Lung (tissue), 12 donors: ENCODE measurements around the gene ANTKMT. TPM values are rescaled to one million over a fixed set of nuclear protein-coding genes. Genes with fewer than 3 reads are reported as not detected.
"Not testable (repeated sequence)": the region's sequence is repeated elsewhere in the genome, so short reads cannot be mapped to it uniquely, and the experiment has no call there.

ENCODE experiments used
- ATAC-seq: fragments of 200-7000 bp; cut with Tn5 transposase; one replicate; pipeline ENCODE4 v1.9.1; 2020; ENCODE audit warnings: moderate number of reproducible peaks; ENCODE audit not compliant: insufficient read depth, low FRiP score
- DNase-seq, 3 donors: peaks; one replicate each; pipeline ENCODE4 v3.0.0-alpha.2; 2013 to 2017
- H3K27ac ChIP-seq, 2 donors: one replicate each; pipeline ENCODE4 v1.5.1; 2013; ENCODE audit warnings: mild to moderate bottlenecking in 2 of 2, moderate library complexity in 2 of 2, control low read depth in 1 of 2, inconsistent platforms in 1 of 2, low read depth in 1 of 2, low read length in 1 of 2
- H3K27me3 ChIP-seq, 3 donors: one replicate each; pipeline ENCODE4 v1.5.1; 2013; ENCODE audit warnings: low read length in 2 of 3; ENCODE audit not compliant: control insufficient read depth in 3 of 3, insufficient read depth in 3 of 3
- H3K36me3 ChIP-seq, 4 donors: one replicate each; pipeline ENCODE4 v1.5.1; 2013; ENCODE audit warnings: low read length in 4 of 4, mild to moderate bottlenecking in 1 of 4, moderate library complexity in 1 of 4; ENCODE audit not compliant: control insufficient read depth in 4 of 4, insufficient read depth in 4 of 4
- H3K4me1 ChIP-seq, 5 donors: one replicate each; pipeline ENCODE4 v1.5.1; 2013; ENCODE audit warnings: low read length in 5 of 5, mild to moderate bottlenecking in 2 of 5, moderate library complexity in 1 of 5; ENCODE audit not compliant: control insufficient read depth in 5 of 5, insufficient read depth in 5 of 5
- H3K4me3 ChIP-seq: one replicate; pipeline ENCODE4 v1.5.1; 2013; ENCODE audit warnings: mild to moderate bottlenecking, control low read depth, moderate library complexity
- H3K9ac ChIP-seq, 2 donors: one replicate each; pipeline ENCODE4 v1.5.1; 2013; ENCODE audit warnings: low read length in 2 of 2, control low read depth in 1 of 2; ENCODE audit not compliant: insufficient read depth in 1 of 2
- H3K9me3 ChIP-seq, 4 donors: one replicate each; pipeline ENCODE4 v1.5.1; 2013; ENCODE audit warnings: low read length in 3 of 4, mild to moderate bottlenecking in 1 of 4, moderate library complexity in 1 of 4; ENCODE audit not compliant: control insufficient read depth in 4 of 4, insufficient read depth in 3 of 4
- CTCF ChIP-seq: IDR thresholded peaks from 2 replicates; pipeline ENCODE4 v1.5.1; 2012; ENCODE audit warnings: mild to moderate bottlenecking; ENCODE audit errors: control extremely low read depth, extremely low read depth
- WGBS, 2 donors: extraction: QIAGEN DNeasy Blood & Tissue Kit; methylation state at CpG; one replicate each; pipeline ENCODE4 v1.1.7; 2013; 5-methylcytosine and 5-hydroxymethylcytosine counted together
- polyA plus RNA-seq, 2 donors: library from polyadenylated mRNA; stranded (reverse); fragments of 200-250 nt; gene quantifications; one replicate each; pipeline ENCODE4 v1.2.1, GENCODE V29; 2013
- total RNA-seq, 2 donors: library from RNA; depleted of rRNA in 1 of 2; stranded (reverse); fragments of >200 nt in 1 of 2; gene quantifications; one replicate each; pipeline ENCODE4 v1.2.1, GENCODE V29; 2014 to 2021
- donor health status: control.
- donor health status: control.
- donor health status: Bipolar disorder and iron deficiency.
- donor health status: healthy.
- donor health status: DM: yes; HTN: yes; CAD: no.

Gene ANTKMT
- total and polyA plus RNA-seq, 4 donors: 9.2 to 65.7 (median 45.9) TPM

DNA sequence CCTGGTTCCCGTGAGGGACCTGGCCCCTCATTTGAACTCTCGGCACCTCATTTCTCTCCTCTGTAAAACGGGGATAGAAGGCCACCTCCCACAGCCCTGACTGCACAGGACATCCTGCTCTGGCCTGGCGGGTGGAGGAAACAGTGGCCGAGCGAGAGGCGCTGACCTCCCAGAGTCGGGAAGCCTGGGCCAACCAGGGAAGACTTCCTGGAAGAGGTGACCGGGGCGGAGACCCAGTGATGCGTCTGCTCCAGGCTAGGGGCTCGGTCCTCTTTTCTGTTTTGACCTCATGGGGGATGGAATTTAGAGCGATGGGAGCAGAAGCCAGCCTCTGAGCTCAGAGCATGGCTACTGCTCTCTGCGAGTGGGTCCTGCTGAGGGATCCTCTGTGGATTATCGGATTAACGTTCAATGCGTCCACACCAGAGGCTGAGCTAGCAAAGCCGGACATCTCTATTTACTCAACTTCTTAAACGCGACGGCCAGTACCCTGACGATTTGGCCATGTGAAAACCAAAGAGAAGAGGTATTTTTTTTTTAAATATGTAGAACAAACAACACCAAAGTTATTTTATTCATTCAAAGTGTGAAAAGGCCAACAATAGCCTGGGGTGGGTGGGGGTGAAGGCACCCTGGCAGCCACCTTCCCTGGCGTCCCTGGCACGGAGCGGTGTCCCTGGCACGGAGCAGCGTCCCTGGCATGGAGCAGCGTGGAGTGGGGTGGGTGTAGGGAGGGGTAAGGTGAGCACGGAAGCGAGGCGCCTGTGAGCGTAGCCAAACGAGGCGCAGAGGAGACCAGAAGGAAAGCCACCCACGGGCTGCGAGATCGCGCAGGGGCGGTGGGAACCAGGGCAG, 30.4 kb downstream of the ANTKMT start:
- no peak overlapping the region for H3K27ac ChIP-seq

DNA sequence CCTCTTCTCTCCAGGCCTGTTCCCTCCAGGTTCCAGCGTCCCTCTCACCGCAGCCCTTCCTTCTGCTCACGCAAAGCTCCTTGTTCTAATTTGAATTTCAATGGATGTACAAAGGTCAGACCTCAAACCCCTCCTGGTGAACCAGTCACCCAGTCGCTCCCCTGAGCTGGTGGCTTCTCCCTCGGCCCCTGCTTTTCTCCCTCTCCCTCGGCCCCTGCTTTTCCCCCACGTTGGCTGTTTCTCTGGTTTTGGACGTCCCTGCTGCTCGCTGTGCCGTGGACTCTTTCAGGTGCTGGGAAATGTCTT, 31.0 kb downstream of the ANTKMT start:
- ATAC-seq (no peak), DNase-seq (no peak)
- WGBS, 2 donors: 49 to 65% methylated on average over 10 of the region's 10 CpGs
- Histone ChIP-seq H3K4me1 (peaks cover 0 to 3% (median 0%) of the 10 kb centered on the region in 5 donors), H3K27ac (no peak overlapping the region), H3K36me3 (no peaks in the 10 kb centered on the region), H3K9me3 (peaks cover 0 to 3% (median 0%) of the 10 kb centered on the region in 4 donors), H3K27me3 (no peaks in the 10 kb centered on the region), H3K4me3 (no peak overlapping the region), H3K9ac (no peak overlapping the region)
- TF ChIP-seq CTCF: no peak

More for the DNA sequence above, 30.4 kb downstream of the ANTKMT start:
- no peaks in the 10 kb centered on the region for H3K36me3 ChIP-seq
- WGBS, 2 donors: 60 to 84% methylated on average over 39 of the region's 39 CpGs
- H3K27me3 ChIP-seq: no peaks in the 10 kb centered on the region
- ATAC-seq (no peak), DNase-seq (no peak)
- peaks cover 0 to 3% (median 0%) of the 10 kb centered on the region in 5 donors for H3K4me1 ChIP-seq
- no peak overlapping the region for H3K9ac ChIP-seq
- peaks cover 0 to 2% (median 0%) of the 10 kb centered on the region in 4 donors for H3K9me3 ChIP-seq
- TF ChIP-seq CTCF: no peak
- no peak overlapping the region for H3K4me3 ChIP-seq

- not testable (repeated sequence) for H3K9ac ChIP-seq, H3K4me3 ChIP-seq, H3K9me3 ChIP-seq, H3K36me3 ChIP-seq, H3K4me1 ChIP-seq, ATAC-seq, DNase-seq, H3K27me3 ChIP-seq, H3K27ac ChIP-seq
- 86 to 87% methylated on average over 11 of the region's 11 CpGs for WGBS, 2 donors
Observed at GRCh38 chr16:754121-754607, 33.2 kb downstream of the ANTKMT start.

GRCh38 chr16:754656-755055, 33.7 kb downstream of the ANTKMT start:
- no peak overlapping the region for H3K9ac ChIP-seq
- ATAC-seq: no peak
- 12 to 28% methylated on average over 11 of the region's 11 CpGs for WGBS, 2 donors
- no peaks in the 10 kb centered on the region for H3K27me3 ChIP-seq
- DNase-seq: no peak
- no peak overlapping the region for H3K27ac ChIP-seq
- H3K36me3 ChIP-seq: no peaks in the 10 kb centered on the region
- peaks cover 0 to 3% (median 0%) of the 10 kb centered on the region in 5 donors for H3K4me1 ChIP-seq
- no peak overlapping the region for H3K4me3 ChIP-seq
- no peak for TF ChIP-seq CTCF
- peaks cover 0 to 3% (median 0%) of the 10 kb centered on the region in 4 donors for H3K9me3 ChIP-seq
